ENCODE data around the gene MAPK8IP3.

Gene MAPK8IP3

DNA sequence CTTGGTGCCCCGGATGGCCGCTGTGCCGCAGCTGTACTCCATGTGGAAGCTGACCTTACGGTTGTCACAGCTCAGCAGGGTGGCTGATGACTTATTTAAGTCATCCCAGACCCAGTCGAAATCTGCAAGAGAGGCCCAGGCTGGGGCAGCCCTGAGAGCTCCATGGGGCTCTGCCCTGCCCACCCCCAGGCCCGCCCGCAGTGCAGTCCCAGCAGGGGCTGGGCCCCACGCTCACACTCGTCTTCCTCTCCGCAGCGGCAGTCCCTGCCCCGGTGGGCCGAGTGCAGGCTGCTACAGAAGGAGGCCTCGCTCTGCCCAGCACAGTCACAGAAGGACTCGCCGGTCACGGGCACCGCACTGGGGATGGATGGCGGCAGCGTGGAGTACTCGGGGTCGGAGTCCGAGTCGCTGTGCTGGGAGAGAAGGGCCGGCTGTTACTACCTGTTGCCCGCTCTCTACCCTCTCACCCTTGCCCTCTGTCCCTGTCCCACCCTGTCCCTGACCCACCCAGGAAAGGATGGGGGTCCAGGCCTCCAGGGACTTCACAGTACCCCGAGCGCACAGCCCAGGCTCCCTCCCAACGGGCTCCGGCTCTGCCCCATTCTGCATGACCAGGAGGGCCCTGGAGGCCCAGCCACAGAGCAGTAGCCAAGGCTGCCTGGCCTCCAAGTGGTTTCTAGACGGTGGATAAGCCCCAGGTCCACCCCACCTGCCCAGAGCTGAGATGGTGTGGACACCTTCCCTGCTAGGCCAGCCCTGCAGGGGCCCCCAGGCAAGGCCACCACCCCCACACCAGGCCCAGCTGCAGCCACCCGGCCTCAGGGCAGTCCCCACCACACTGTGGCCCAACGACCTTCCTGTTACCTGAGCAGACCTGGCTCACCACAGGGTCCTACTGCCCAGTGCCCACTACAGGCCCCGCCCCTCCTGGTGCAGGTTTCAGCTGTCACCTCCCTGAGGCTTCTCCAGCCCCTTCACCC lies 72.5 kb downstream of the MAPK8IP3 start:
- TF ChIP-seq CTCF (IDR thresholded peaks at IDR 0.05) = no peak

DNA sequence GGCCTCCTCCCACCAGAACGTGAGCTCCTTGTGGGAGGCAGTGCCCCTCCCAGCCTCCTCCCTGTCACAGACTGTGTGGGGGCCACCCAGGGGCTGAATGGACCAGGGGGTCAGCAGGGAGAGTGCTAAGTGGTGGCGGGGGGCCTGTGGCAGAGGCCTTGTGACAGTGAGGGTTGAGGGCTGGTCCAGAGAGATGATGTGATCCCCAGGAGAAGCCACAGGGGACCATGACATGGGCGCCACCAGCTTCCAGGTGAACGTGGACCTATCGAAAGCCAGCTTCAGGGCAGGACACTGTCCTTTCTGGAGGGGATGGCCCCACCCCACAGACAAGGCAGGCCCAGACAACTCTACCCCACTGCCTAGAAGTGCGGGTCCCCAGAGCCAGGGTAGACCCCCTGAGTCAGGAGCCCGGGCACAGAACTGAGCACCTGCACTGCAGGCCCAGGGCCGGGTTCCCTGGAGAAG lies 73.3 kb downstream of the MAPK8IP3 start:
- TF ChIP-seq CTCF (IDR thresholded peaks at IDR 0.05) = no peak

GRCh38 chr16:1779741-1780676 lies 74.0 kb downstream of the MAPK8IP3 start:
- no peak for TF ChIP-seq CTCF (IDR thresholded peaks at IDR 0.05)

- no peak for TF ChIP-seq CTCF (IDR thresholded peaks at IDR 0.05)
Measured at GRCh38 chr16:1780677-1781072, 74.7 kb downstream of the MAPK8IP3 start.

DNA sequence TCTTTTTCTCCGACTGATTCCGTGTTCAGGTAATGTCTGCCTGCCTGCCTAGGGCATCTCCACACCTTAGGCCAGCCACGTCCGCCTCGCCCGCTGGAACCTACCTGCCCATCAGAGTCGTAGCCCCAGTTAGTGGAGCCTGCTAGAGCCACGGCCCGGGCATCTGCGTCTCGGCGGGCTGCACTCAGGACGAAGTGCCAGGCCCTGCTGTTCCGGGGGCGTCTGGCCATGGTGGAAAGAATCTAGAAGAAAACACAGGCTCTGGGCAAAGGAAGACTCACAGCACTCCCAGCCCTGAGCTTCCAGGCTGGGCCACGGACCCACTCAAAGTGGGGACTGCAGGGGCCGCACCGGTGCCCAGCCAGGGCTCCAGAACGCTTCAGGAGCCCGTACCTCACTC lies 75.3 kb downstream of the MAPK8IP3 start:
- TF ChIP-seq CTCF (IDR thresholded peaks at IDR 0.05) = no peak

GRCh38 chr16:1781758-1782407 lies 75.9 kb downstream of the MAPK8IP3 start:
- TF ChIP-seq CTCF (IDR thresholded peaks at IDR 0.05) = no peak

All from LNCAP (cell line).